ENCODE results near the gene DIP2C.
"Not testable (repeated sequence)": the region's sequence is repeated elsewhere in the genome, so short reads cannot be mapped to it uniquely, and the experiment has no call there.

DIP2C gene

DNA sequence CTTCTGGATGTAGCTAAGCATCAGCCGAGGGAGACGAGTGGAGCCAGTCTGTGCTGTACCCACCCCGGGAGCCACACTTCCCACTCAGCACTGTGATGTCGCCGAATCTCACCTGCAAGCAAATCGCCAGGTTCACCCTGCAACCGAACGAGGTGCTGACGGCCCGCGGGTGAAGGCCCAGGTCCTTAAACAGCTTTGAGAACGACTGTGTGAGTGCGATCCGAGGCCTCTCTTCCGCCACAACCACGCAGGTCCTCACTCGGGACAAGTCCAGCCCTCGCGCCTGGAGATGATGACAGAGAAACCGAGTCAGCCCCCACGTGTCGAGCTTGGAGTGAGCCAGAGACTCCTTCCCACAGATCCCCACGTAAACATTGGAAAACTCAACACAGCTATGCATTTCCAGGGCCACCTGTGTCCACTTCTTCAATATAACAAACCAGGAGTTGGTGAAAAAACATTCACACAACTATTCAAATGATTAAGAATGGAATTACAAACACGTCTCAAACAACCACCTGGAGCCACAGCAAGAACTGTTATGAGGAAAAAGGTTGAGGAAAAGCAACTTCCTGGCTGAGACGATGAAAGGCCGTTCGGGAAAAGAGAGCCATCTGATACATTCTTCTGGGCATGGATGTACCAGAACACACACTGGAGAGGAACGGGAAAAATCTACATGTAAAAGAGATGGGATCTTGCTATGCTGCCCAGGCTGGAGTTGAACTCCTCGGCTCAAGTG is 362.4 kb downstream of the DIP2C start:
- DNase-seq (ENCODE audit: low spot score): no peak

DNA sequence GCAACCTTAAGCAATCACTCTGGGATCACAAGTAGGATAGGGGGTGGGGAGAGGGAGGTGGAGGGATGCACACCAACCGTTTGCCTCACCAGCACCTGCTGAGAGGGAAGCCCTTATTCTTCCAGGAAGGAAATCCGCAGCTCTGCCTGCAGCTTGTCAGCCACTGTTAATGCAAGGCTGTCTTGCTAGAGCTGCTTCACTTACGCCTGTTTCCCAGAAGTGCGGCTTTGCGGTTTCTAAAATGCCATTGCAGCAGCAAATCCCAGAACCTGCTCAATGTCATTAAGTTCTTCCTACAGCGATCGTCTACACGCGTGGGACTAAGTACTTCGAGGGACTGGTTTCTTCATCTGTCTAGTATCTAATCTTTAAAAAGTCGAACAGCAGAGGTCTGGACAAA is 363.1 kb downstream of the DIP2C start:
- DNase-seq (ENCODE audit: low spot score): no peak

DNA sequence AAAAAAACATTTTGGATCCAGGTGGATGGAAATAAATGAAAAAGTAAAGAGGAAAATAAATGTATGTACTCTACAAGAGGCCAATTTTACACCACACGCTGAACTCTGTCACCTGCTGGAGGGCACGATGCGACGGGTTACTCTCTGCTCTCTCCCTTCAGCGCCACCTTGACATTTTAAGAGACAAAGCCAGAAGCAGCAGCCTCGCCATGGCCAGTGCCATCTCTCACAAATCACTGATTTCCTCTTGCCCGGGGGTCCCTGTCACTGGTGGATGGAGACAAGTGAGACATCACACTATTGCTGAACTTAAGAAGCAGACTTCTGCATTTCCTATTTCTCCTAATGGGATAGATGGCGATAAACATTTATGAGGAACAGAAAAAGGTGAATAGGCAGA is 364.2 kb downstream of the DIP2C start:
- DNase-seq (ENCODE audit: low spot score): no peak

DNA sequence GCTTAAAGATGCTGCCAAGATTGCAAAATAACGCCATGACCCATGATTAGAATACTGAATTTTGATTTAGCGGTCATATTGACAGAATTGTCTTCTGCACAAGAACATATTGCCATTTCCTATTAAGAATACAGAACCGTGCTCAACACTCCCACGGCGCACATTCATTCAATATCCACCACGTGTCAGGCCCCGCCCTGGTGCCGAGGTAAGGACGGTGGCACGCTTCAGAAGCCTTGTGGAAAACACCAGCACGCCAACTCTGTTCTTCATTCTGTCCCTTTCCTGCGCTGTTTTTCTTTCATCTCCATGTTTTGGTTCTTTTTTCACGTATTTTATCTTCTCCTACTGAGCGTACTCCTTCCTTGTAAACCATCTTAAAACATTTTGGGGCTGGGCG is 364.9 kb downstream of the DIP2C start:
- no peak for DNase-seq (ENCODE audit: low spot score)

DNA sequence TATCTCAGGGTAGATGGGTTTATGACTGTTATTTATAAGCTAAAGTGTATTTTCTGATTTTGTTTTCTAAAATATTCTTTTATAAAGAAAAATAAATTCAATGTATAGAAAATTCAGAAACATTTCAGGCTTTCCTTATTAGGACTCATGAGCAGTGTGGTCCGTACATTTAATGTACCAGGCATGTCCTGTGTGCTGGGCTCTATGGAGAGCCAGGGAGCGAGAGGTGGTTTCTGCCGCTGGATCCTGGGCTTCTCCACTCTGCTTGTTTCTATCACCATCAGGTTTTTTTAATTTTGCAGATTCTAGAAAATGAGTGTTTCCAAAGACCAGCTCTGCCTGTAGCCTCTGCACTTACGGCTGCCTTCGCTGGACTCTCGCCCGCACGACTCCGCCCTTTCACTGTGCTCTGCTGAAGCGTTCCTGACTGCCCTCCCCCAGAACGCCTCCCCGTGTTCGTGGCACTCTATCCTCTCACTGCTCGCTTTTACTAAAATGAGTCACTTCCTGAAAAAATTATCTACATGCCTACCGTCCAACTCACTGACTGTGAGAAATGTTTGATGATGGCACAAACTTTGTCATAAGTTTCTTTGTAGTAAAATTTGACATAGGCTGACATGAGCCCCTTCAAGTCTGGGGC is 365.7 kb downstream of the DIP2C start:
- DNase-seq (ENCODE audit: low spot score): no peak

DNA sequence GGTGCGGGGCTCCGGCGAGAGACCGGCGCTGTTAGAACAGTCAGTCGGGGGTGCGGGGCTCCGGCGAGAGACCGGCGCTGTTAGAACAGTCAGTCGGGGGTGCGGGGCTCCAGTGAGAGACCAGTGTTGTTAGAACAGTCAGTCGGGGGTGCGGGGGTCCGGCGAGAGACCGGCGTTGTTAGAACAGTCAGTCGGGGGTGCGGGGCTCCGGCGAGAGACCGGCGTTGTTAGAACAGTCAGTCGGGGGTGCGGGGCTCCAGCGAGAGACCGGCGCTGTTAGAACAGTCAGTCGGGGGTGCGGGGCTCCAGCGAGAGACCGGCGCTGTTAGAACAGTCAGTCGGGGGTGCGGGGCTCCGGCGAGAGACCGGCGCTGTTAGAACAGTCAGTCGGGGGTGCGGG is 366.4 kb downstream of the DIP2C start:
- not testable (repeated sequence) for DNase-seq (ENCODE audit: low spot score)

DNA sequence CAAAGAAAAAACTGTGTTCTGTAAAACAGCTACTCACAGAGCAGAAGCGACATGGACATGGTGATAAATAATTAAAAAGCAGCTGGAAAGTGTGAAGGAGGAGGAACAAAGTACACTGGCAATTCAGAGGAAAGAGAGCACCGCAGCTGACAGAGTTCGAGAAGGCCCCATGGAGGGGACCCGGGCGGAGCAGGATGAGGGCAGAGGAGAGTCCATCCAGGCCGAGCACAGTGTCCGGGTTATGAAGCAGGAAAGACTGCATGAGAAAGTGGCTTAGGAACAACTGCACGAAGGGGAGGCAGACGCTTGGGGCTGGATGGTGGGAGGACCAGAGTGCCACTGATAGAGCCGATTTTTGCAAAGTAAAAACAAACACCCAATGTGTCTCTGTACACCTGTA is 368.7 kb downstream of the DIP2C start:
- DNase-seq (ENCODE audit: low spot score): no peak

DNA sequence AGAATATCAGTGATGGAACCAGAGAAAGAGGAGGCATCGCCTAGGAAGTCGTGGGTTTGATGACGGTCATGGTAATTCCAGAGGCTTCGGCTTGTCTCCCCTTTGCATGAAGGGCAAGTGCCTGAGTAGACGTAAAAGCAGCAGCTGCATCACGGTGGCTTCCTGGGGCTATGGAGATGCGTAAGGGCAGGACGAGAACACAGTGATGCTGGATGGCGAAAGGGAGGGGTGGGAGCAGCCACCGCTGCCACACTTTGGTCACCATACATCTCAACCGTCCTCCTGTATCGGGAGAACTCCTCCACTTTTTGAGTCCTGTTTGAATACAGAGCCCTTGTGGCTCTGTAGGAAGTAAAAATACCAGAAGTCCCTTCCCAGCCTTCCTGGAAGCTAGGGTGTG is 371.5 kb downstream of the DIP2C start:
- no peak for DNase-seq (ENCODE audit: low spot score)

DNA sequence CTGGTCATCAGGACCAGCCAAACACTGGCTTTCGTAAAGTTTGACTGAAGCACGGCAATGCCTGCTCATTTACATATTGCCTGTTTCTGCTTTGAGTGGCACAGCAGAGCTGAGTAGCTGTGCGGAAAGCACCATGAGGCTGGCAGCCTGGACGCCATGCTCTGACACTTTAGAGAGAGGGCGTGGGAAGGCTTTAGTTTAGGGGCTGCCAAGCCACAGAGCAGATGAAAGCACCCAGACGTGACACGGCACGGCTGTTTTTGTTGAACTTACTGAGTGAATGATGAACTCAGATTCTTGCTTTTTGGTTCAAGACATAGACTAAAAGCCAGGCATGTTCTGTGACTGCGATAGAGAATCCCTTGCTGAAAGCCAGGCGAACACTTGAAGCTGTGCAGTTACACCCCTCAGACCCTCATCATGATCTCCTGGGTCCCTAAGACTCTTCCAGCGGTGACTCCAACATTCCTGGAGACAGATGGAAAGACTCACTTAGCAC is 372.1 kb downstream of the DIP2C start:
- DNase-seq (ENCODE audit: low spot score): no peak

DNA sequence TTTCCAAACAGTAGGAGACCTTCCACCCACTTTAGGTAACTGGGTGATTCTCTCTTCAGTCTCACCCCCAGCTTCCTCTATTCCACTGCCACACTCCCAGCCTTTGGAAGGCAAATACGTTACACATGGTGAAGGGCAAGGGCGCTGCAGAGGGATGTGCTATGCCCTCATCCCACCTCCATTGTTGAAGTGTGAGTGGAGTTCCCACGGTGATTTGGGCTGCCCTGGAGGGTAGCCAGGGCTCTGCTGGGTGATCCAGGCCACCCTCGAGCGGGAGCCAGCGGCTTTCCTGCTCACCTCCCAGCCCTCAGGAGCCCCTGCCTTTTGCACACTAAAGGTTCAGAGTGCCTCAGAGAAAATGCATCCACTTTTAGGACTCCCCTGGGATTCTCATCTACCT is 373.1 kb downstream of the DIP2C start:
- no peak for DNase-seq (ENCODE audit: low spot score)

DNA sequence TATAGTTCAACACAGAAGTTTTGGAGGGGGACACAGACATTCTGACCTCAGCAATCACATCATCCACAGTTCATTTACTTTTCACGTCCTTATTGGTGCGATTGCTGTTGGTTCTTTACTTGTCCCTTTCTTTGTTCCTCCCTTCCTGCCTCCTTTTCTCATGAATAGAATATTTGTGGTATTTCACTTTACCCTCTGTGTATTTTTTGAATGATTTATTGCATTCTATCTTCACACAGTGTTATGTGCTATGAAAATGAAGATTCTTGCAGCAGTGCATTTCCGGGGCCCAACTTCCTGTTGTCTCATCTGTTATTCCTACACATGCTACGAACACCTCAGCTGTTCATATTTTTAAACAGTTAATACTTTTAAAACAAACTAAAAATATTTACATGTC is 374.6 kb downstream of the DIP2C start:
- no peak for DNase-seq (ENCODE audit: low spot score)

DNA sequence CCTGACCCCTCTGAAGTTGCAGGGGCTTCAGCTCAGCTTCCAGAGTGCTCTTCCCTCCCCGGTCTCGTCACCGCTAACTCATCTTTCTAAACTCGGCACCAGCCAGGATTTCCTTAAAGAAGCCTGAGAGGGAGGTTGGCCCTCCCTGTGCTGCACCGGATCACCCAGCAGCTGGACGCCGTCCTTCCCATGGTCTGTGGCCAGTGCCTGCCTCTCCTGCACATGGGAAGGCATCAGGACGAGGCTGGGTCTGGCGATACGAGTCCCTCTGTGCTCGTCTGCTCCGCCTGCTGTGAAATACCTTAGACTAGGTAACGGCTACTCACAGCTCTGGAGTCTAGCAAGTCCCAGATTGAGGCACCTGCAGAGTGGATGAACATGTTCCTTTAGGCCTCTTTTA is 375.1 kb downstream of the DIP2C start:
- no peak for DNase-seq (ENCODE audit: low spot score)

DNA sequence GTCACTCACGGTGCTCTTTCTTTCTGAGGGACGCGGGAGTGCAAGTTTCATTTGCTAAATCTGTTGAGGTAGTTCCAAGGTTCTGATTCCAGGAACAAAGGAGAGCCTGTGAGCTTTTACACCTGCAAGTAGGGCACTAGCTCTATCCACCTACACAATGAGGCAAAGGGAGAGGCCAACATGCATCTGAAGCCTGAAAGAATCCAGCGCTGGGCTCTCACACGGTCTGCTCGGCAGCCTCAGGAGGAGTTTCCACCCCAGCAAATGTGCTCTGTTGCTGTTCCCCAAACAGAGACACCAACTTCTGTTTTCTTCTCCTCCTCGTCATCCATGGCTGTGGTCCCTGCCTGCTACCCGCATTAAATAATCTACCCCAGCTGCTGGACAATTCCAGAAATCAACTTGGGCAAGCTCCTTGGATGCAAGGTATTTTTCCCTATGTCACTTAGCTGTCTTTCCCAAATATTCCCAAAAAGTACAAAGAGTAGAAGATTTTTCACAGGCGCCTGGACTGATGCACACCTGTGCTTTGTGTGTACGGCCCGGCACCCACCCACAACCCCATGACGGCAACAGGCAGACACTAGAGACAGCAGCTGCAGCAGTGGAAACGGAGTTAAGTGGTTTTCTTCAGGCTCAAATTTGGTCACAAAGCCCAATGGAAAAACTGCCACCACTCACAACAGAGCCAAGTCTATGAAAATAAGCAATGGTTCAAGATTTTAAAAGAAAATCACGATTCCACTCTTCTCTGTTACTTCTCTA is 377.4 kb downstream of the DIP2C start:
- no peak for DNase-seq (ENCODE audit: low spot score)

DNA sequence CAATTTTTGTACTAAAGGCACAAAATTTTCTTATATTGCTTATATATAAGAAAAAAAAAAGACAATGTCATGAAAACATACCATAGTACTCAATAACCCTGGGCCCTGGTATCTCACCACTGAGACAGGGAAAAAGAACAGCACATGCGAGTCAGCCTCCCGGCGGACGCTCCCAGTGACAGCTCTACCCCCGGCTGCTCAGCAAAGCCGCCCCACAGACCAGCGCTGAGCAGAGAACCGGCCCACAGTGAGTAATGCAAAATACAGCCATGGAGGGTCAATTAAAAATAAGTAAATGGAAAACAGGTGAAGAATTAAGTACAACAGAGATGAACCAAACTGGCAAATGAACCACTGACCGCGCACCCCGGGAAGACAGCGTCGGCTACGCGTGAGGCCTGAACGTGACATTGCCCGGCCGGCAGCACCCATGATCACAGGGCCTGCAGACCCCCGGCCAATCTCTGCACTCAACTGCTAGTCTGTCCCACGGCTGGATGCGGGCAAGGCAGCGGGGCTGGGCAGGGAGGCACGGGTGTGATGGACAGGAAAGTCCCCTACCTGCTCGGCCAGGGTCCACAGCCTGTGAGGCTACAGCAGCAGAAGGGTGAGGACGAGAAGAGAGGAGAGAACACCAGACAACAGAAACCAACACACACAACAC is 378.4 kb downstream of the DIP2C start:
- DNase-seq (ENCODE audit: low spot score): no peak

DNA sequence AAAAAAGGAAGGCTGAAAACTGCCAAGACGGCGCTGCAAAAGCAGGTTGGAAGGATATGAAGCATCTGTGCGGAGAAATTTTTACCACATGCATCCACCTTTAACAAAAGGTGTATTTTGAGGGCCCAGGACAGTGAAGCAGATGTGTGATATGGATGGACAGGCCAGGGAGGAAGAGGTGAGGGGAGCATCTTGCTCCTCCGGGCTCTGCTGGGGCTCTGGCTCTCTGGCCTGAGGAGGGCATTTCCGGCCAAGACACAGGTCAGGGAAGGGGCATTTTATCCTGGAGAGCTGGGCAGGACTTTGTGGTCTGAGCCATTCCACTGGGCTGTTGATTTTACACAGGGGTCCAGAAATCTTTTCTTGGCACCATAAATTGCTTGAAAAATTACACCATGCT is 379.1 kb downstream of the DIP2C start:
- no peak for DNase-seq (ENCODE audit: low spot score)

DNA sequence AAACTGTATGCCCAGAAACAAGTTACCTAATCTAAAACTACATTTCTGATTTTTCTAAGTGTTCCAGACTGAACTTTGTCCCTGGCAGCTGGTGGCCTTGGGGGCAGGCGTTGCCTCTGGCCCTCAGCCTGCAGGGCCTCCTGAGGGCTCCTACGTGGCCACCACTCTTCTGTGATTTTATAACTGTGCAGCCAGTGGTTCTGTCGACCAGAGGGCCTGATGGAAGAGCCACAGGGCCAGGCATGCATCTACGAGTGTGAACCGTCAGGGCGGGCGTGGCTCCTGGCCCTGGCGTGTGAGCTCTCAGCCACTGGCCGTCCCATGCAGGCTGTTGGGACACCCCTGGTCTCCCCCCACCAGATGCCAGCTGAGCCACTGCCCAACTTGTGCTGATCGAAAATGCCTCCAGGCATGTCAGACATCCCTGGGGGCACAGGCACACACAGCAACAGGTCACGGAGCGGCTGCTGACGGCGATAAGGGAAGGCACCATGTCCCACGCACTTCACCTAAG is 380.8 kb downstream of the DIP2C start:
- DNase-seq (ENCODE audit: low spot score): no peak

DNA sequence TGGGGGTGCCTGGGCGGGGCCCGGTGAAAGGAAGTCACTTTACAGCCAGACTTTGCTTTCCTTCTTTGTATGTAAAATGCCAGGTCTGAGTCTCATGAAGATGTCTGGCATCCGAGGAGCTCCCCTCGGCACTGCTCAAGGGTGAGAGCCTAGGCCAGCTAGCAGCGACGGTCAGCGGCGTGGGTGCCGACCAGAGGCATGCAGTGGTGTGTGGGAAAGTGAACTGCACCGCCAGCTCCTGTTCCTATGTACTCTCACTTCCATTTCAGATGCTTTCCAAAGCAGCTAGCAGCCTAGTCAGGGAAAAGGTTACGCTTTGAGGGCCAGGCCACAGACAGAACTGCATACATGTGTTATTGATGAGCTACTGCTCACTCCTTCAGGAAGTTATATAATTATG is 381.4 kb downstream of the DIP2C start:
- no peak for DNase-seq (ENCODE audit: low spot score)

DNA sequence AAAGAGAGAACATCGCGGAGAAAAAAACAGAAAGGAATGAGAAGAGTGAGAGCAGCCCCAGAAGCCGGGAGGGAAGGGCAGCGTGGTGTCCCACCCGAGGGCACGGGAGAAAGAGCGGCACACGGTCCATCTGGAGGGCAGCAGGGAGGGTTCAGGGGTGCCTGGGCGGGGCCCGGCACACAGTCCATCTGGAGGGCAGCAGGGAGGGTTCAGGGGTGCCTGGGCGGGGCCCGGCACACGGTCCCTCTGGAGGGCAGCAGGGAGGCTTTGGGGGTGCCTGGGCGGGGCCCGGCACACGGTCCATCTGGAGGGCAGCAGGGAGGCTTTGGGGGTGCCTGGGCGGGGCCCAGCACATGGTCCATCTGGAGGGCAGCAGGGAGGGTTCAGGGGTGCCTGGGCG is 381.8 kb downstream of the DIP2C start:
- no peak for DNase-seq (ENCODE audit: low spot score)

DNA sequence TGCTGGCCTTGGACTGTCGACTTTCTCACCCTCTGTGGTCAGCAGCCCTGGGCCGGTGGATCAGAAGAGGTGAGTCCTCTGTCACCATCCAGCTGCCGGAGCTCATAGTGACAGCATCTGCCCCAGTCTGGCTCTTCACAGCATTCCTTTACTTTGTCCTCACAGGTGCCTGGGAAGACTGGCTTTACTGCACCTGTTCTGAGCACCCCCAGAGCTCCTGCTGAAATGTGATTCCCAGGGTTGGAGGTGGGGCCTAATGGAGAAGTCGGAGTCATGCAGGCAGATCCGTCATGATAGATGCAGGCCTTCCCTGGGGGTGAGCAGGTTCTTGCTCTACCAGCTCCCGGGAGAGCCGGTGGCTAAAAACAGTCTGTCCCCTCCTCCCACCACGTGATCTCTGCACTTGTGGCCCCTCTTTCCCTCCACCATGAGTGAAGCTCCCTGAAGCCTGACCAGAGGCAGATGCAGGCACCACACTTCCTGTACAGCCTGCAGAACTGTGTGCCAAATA is 382.7 kb downstream of the DIP2C start:
- DNase-seq (ENCODE audit: low spot score): no peak

DNA sequence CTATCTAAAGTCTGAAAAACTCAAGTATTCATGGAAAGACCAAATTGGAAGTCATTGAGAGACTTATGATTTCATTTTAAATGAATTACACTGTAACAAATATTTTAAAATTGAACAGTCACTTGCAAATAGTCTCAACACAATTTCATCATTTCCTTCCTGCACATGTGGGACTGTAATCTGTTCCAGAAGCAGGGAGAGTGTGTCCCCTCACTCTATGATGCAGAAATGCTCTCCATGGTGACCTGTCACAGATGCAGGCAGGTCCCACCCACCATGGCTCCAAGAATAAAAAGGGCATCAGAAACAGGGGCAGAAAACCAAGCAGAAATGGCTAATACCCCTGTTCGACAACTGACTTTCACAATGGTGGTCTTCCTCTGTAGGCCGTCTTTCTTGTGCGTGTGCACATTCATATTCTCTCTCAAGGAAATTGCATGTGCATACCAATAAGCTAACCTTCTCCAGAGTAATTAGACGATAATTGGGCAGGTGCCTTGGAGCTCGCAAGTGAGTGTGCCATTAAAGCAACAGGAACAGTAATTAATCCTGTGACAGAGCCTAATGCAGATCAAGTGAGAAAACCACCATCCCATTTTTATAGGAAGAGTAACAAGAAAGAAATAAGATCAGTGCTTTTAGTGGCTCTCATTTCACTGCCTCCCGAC is 383.3 kb downstream of the DIP2C start:
- DNase-seq (ENCODE audit: low spot score): no peak

DNA sequence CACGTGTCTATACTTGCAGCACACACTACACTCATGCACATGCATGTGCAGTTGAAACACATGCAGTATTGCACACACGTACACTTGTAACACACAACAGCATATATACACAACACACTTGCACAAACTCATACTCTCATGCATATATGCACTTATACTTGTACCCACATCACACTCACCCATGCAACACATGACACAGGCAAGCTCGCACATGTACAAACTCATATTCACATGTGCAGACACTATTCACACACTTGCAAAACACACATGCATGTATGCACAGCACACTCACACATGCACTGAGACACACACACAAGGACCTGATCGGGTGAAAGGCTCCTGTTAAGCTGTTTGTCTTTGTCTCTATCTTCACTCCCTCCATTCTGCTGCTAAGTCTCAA is 384.4 kb downstream of the DIP2C start:
- no peak for DNase-seq (ENCODE audit: low spot score)

DNA sequence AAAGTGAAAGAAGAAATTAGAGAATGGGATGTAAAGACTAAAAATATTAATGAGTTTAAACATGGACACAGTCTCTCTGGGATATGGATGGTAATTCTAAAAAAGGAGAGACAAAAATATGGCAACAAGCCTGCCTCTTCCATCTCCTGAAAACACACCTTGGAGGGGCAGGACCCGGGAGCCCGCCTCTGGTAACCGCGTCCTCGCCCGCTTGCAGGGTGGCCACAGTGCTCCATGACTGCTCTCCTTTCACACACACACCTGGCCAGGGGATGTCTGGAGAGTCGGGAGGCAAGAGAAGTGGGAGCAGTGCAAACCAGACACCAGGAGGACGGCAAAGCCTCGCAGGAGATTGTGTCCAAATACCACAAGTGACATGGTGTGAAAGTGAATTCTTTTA is 387.9 kb downstream of the DIP2C start:
- DNase-seq (ENCODE audit: low spot score): no peak

Data from ecto neural progenitor cell (in vitro differentiated cells).